ENCODE measurements around the gene ARHGEF28. TPM values are rescaled to one million over a fixed set of nuclear protein-coding genes. Genes with fewer than 3 reads are reported as not detected.

The ARHGEF28 gene
- total and polyA plus RNA-seq, 2 of the 13 experiments (the other 11 are each of a cell fraction or from before 2014, with no cell fraction given) = 17.4 to 34.1 TPM

DNA sequence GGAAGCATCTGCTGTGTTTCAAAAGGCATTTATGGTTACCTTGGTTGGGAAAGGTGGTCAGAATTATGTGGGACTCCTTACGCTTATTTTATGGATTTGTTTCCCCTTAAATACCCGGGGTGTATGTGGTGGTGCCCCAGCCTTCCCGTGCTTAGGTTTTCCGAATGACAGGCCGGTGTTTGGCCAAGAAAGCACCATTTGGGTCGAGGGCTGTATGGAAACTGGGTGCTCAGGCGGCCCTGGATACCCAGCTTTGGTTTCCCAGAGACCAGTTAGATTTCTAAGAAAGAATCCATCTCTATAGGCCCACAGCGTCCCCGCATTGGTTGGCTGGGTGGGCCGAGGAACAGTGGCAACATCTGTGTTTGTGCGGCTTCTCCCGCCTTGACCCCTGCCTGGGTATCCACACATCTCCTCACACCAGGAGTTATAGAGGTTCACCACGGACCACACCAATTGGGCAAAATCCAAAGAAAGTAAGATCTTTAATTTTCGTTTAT is 868 bp downstream of the ARHGEF28 start (continued):
- TF ChIP-seq, protein P1, sequence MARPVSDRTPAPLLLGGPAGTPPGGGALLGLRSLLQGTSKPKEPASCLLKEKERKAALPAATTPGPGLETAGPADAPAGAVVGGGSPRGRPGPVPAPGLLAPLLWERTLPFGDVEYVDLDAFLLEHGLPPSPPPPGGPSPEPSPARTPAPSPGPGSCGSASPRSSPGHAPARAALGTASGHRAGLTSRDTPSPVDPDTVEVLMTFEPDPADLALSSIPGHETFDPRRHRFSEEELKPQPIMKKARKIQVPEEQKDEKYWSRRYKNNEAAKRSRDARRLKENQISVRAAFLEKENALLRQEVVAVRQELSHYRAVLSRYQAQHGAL (CRISPR knock-in tag; IDR thresholded peaks at IDR 0.05; ENCODE audit: not compliant biosample characterization) = no peak
- TF ChIP-seq FOXA1 (IDR thresholded peaks at IDR 0.05) (no peak), FOXA1 (CRISPR knock-in tag; IDR thresholded peaks at IDR 0.05) (no peak), JUN (CRISPR knock-in tag; IDR thresholded peaks at IDR 0.05) (no peak), CHD2 (IDR thresholded peaks at IDR 0.05; ENCODE audit: low read depth, low read length) (no peak), ZMAT3 (CRISPR knock-in tag; conservative IDR thresholded peaks at IDR 0.05) (no peak)
- TF ChIP-seq, protein P2, sequence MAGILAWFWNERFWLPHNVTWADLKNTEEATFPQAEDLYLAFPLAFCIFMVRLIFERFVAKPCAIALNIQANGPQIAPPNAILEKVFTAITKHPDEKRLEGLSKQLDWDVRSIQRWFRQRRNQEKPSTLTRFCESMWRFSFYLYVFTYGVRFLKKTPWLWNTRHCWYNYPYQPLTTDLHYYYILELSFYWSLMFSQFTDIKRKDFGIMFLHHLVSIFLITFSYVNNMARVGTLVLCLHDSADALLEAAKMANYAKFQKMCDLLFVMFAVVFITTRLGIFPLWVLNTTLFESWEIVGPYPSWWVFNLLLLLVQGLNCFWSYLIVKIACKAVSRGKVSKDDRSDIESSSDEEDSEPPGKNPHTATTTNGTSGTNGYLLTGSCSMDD (CRISPR knock-in tag; IDR thresholded peaks at IDR 0.05) = no peak
- TF ChIP-seq, protein P3, sequence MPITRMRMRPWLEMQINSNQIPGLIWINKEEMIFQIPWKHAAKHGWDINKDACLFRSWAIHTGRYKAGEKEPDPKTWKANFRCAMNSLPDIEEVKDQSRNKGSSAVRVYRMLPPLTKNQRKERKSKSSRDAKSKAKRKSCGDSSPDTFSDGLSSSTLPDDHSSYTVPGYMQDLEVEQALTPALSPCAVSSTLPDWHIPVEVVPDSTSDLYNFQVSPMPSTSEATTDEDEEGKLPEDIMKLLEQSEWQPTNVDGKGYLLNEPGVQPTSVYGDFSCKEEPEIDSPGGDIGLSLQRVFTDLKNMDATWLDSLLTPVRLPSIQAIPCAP (CRISPR knock-in tag; IDR thresholded peaks at IDR 0.05; ENCODE audit: low read depth) = no peak

DNA sequence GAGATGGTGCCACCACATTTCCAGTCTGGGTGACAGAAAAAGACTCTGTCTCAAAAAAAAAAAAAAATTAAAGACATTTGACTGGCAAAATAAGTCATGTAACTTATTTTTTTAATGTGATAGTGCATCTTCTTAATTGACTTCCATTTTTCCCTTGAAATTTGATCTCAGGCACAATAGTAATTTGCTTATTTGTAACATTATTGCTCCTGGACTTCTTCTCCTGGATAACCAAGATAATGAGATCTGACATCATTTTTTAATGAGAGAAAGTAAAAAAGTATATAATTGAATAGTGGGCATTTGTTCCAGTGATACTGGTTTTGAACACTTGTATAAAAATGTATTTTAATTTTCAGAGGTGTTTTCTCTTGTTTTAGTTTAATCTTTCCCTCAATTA is 3.5 kb downstream of the ARHGEF28 start:
- Histone ChIP-seq H3K27ac (ENCODE audit: extremely low read length, insufficient read depth, low read length) (no peak overlapping the region), H4K20me1 (ENCODE audit: insufficient read depth, low read length) (peaks cover 7% of the 10 kb centered on the region), H3K4me3 (replicated peaks in 1 of 3; ENCODE audit: insufficient read depth in 1 of 3, low read depth in 2 of 3, low read length in 3 of 3) (no peak overlapping the region), H2AFZ (ENCODE audit: low read length) (no peak overlapping the region), H3K36me3 (replicated peaks in 1 of 2; ENCODE audit: control insufficient read depth in 1 of 2, insufficient read depth in 2 of 2, low read length in 2 of 2) (no peaks in the 10 kb centered on the region), H3K79me2 (ENCODE audit: insufficient read depth, low read length) (peaks cover 73% of the 10 kb centered on the region), H3K9me3 (ENCODE audit: low read length) (no peaks in the 10 kb centered on the region), H3K4me2 (ENCODE audit: low read depth, low read length) (0 out of 2 replicates have a peak overlapping the region, but pooled peaks have one; percentile 95), H3K4me1 (ENCODE audit: insufficient read depth, low read length) (peaks cover 75% of the 10 kb centered on the region), H3K9ac (ENCODE audit: insufficient read depth, low read depth, low read length) (no peak overlapping the region), H3K27me3 (ENCODE audit: control insufficient read depth in 1 of 2, insufficient read depth in 2 of 2, low read length in 2 of 2) (no peaks in the 10 kb centered on the region; a peak in 1 of 5 replicates)
- ChIA-PET POLR2A (no interaction called here), CTCF (ENCODE audit: low intra/inter-chr PET ratio, low total read pairs) (no interaction called here)
- DNase-seq (ENCODE audit: low spot score) = no peak
- in situ Hi-C loops (cut with HindIII; ENCODE audit: extremely low pct_ligation_motif_present, low pct_unique_long_range_greater_than_20kb) (no loop called here), intact Hi-C loops (cut with micrococcal nuclease; ENCODE audit: unreplicated experiment) (loop anchor here (5.0 kb wide), 2 partner anchors 33 to 63 kb away; no protein-coding TSS in a partner anchor)
- no peak for FAIRE-seq
- no TSS peak for BruUV-seq (replicated peaks)
- no peak for TF ChIP-seq MTF1 (CRISPR knock-in tag; IDR thresholded peaks at IDR 0.05)
- TF ChIP-seq IKZF4 (CRISPR knock-in tag; IDR thresholded peaks at IDR 0.05; ENCODE audit: borderline replicate concordance, low read depth, not compliant biosample characterization) = no peak
- no peak for TF ChIP-seq MTA1 (CRISPR knock-in tag; IDR thresholded peaks at IDR 0.05; ENCODE audit: borderline replicate concordance)
- TF ChIP-seq ZNF883 (CRISPR knock-in tag; IDR thresholded peaks at IDR 0.05; ENCODE audit: not compliant biosample characterization) = no peak
- TF ChIP-seq HDAC6 (IDR thresholded peaks at IDR 0.05; ENCODE audit: low read depth, low read length) = no peak
- TF ChIP-seq, protein P4, sequence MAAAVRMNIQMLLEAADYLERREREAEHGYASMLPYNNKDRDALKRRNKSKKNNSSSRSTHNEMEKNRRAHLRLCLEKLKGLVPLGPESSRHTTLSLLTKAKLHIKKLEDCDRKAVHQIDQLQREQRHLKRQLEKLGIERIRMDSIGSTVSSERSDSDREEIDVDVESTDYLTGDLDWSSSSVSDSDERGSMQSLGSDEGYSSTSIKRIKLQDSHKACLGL (CRISPR knock-in tag; IDR thresholded peaks at IDR 0.05) = no peak
- TF ChIP-seq GABPB1 (CRISPR knock-in tag; IDR thresholded peaks at IDR 0.05) = no peak
- no peak for TF ChIP-seq ZNF614 (CRISPR knock-in tag; IDR thresholded peaks at IDR 0.05; ENCODE audit: borderline replicate concordance)
- no peak for TF ChIP-seq SP1 (IDR thresholded peaks at IDR 0.05)
- no peak for TF ChIP-seq SP1 (CRISPR knock-in tag; IDR thresholded peaks at IDR 0.05)
- ATAC-seq = no peak
